Putamen (tissue), 1 donor: Measurements from ENCODE around the gene SLC12A8.

Source experiments
- DNase-seq: peaks from one replicate; pipeline ENCODE4 v3.0.0-alpha.2; 2016; ENCODE audit warnings: low spot score

SLC12A8 gene

DNA sequence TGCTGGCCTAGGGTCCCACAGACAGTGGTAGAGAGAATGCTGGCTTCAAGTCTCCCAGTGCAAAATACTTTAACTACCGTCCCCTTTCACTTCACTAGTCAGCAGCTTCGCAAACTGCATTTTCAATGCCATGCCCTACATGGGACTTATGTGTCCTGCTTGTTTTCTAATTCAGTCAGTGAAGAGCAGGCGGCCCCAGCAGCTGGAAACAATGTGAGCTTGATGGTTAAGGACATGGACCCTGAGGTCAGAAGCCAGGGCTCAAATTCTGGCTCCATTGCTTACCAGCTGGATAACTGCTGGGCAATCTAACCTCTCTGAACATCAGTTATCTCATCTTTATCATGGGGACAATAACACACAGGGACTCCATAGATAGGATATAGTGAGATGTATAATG is 58.4 kb downstream of the SLC12A8 start:
- no peak for DNase-seq

DNA sequence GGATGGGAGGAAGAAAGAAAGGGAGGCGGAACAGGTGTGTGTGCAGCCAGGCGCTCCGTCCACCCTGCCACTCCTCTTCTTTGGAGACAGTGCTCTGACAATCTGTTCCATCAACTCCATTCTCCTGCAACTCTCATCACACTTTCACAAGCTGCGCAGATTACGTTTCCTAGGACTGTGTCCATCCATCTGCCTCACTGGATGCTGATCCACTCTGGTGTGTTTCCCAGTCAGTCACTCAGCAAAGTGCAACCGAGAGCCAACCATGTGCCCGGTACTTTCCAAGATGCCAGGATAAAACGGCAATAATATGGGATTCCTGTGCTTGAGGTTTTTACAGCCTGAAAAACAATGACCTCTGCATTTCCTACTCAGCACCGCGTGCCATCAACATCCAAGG is 59.6 kb downstream of the SLC12A8 start:
- DNase-seq, result no peak

DNA sequence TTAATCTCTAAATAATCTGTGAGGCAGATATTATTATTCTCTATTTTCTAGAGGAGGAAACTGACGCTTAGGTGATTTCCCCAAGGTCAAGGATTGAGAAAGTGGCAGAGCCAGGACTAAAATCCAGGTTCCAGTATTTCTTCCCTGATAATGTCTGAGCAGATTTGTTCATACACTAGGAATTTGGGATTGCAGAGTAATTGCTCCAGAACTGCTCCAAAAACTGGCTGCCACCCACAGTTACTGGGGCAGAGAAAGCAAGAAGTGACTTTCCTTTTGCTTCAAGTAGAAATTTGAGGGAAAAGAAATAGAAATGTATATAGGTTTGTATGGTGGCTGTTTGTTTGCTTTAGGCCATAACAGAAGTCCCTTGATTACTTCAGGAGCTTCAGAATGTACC is 60.6 kb downstream of the SLC12A8 start:
- no peak for DNase-seq

DNA sequence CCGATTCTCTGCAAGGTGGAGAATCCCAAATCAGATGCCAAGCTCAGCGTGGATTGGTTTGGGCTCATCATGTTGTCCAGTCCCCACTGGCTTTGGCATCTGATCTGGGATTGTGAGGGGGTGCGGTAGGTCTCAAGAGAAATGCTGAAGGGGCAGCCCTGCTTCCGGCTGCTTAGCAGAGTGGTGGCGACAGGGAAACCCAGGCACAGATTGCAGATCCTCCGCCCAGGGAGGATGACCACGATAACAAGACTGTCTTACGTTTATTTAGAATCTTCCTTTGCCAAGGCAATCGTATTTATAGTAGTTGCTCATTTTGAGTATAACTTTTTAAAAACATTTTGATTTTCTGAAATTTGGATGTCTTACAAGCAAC is 61.1 kb downstream of the SLC12A8 start:
- no peak for DNase-seq

DNA sequence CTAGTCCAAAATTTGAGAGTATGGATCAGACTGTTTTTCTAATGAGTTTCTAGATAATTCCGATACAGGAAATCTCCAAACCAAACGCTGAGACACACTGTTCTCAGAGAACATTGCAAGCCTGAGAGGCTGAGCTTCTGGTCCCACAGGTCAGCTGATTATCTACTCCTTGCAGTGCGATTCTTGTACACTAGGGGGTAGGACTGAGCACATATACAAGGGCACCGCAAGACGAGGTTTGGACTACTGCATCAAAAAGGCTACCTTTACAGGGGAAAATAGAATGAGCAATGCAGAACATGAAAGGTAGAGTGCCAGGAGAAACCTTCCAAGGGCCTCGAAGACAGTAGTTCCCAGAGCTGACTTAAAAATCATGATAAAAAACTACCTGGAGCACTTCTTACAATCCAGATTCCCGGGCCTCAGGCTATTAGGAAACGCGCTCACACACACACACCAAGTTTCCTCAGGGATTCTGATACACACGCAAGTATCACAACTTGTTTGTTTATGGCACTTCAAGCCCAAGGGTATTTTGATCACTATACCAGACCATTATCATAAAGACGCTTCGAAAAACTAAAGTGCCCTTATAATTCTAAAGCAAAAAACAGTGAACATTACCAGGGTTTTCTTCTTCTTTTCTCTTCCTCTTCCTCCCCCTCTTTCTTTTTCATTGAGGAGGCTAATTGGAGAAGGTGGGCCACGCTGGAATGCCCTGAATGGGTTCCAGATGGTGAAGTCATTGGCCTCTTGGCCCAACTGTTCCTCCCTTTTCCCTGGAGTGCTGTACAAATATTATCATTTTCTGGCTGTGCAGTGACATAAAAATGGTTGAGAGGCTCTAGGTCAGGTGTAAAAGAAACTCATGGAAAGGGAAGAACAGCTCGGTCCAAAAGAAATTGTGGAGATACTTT is 61.8 kb downstream of the SLC12A8 start:
- DNase-seq, result no peak

DNA sequence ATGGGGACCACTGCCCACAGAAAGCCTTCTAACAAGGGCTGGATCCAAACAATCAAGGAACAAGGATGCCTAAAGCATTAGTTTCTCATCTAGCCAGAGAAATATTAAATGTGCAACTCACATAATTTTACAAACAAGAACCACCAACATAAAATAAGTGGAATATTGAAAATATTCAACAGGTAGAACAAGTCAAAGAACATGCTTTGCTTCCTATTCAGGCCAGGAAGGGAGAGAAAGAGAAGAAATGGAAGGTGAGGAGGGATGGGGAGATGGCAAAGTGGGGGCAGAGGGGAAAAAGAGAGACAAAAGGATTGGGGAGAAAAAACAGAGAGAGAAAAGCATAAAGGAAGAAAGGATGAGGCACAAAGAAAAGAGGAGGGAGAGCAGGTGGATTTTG is 63.1 kb downstream of the SLC12A8 start:
- no peak for DNase-seq

DNA sequence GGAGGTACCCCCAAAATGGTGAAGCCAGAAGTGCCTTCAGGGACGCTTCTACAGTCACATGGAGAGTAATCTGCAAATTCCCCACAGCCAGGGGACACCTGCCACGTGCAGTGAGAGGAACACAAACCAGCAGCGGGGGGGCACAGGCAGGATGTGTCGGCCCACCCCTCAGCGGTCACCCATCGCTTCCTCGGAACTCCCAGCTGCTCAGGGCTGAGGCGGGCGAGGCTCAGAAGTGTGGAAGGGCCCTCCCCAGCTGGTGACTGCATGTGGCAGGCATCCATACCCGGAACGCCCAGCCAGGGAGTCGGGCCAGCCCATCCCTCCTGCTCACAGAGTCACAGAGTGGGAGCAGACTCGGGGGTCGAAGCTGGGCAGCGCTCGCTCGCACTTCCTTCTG is 63.7 kb downstream of the SLC12A8 start:
- DNase-seq, result no peak

DNA sequence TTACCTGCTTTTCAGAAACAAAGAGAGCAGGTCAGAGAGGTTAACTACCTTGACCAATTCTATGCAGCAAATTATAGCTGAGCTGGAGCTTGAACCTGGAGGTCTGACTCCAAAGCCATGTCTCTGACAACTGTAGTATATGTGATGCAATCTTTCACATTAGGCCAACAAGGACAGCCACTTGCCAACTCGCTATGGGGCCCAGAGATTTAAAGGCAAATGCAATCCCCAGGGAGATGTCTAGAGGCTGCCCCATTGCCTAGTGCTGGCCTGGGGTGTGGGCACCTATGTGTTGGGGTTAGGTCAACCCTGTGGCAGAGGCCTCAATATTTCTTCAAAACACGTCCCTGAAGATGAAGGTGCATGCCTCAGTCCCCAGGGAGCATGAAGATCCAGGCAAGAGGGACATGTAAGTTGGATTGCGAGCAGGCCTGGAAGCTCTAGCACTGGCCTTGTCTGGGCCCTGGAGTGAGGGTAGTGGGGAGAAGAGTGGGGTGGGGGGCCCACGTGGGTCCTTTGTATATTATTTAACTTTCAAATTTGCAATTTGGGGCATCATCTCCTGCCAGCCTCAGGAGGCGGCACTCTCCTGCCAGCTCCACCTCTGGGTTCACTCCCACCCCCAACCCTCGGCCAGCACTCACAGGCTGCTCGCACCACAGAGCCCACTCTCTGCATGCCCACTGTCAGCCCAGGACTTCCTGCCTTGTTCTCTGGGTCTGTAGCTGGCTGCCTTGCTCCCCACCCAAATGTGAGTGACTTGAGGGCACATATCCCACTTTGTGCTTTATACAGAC is 64.3 kb downstream of the SLC12A8 start:
- DNase-seq, result no peak

DNA sequence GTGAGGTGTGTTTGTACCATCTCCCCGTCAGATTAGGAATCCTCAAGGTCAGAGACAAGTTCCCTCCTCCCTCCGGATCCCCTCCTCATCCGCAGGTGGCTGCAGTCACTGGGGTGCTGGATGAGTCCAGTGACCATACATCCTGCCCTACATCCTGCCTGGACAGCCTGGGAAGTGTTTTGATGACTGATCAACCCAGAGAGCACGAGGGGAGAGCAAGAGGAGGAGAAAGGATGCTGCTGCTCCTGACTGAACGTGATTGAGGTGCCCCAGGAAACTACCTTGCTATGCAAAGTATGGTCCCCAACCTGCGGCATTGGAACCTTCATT is 65.1 kb downstream of the SLC12A8 start:
- DNase-seq, result no peak

DNA sequence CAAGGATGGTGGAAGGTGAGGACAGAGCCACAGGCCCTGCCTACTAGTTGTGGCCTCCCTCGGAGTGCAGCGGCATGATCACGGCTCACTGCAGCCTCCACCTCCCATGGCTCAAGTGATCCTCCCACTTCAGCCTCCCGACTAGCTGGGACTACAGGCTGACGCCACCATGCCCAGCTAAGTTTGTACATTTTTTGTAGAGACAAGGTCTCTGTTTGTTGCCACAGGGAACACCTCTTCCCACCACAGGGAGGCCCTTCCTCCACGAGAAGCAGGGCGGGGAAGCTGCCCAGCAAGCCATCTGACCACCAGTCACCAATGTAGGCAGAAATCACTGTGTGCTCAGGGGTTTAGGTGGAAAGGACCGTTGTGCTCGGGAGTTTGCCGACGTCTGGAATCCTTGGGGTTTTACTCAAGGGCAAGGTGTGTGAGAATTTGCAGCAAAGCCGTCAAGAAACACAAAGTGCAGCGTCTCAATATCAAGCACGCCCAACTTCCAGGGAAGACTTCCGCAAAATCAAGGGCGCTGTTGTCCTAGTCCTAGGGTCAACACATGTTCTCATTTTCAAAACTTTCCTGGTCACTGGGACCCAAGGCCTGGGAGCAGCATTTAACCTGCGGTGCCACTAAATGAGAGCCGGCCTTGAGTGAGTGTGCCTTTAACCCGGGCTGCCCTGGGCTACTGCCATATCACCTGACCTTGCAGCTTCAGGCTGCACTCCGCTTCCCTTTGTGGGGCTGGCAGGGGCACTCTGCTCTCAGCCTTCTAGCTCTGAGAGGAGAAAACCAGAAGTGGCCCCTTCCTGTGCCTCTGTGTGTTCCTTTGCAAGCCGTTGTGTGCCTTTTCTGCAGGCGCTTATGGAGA is 65.7 kb downstream of the SLC12A8 start:
- DNase-seq, result no peak

DNA sequence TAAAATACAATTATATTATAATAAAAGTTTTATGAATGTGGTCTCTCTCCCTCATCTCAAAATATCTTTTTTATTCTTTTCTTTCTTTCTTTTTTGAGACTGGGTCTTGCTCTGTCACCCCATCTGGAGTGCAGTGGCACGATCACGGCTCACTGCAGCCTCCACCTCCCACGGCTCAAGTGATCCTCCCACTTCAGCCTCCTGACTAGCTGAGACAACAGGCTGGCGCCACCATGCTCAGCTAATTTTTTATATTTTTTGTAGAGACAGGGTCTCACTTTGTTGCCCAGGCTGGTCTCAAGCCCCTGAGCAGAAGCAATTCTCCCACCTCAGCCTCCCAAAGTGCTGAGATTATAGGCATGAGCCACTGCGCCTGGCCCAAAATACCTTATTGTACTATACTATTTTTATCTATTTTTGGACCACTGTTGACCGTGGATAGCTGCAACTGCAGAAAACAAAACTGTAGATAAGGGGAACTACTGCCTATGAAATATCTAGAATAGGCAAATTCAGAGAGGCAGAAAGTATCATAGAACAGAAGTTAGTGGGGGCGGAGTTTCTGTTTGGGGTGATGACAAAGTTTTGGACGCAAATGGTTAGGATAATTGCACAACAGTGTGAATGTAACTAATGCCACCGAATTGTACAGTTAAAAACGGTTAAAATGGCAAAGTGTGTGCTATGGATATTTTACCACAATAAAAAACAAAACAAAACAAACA is 66.6 kb downstream of the SLC12A8 start:
- no peak for DNase-seq

DNA sequence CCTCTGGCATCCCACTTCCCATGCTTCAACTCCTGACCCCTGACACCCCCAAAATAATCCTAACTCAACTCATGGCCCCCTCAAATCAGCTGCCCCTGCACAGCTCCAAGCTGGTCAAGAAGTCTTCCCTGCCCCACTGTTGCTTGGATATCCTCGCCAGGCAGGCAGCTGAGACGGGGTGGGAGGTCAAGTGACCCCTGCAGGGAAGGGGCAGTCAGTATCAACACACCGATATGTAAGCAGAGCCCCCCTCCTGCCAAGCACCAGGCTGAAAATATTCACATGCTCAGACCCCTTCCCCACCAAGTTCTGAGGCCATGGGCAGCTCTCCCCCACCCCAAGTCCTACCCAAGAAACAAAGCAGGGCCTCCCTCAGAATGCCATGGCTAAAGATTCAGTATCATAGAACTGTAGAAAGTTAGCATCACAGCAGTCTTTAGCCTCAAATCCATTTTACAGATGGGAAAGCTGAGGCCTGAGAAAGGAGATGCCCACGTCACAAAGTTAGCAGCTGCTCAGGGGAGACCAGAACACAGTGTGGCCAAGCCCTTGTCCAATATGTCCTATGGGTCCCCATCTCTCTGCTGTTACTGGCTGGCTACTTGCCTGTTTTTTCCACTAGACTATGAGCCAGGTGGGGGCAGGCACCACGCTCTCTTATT is 67.8 kb downstream of the SLC12A8 start:
- DNase-seq, result no peak

DNA sequence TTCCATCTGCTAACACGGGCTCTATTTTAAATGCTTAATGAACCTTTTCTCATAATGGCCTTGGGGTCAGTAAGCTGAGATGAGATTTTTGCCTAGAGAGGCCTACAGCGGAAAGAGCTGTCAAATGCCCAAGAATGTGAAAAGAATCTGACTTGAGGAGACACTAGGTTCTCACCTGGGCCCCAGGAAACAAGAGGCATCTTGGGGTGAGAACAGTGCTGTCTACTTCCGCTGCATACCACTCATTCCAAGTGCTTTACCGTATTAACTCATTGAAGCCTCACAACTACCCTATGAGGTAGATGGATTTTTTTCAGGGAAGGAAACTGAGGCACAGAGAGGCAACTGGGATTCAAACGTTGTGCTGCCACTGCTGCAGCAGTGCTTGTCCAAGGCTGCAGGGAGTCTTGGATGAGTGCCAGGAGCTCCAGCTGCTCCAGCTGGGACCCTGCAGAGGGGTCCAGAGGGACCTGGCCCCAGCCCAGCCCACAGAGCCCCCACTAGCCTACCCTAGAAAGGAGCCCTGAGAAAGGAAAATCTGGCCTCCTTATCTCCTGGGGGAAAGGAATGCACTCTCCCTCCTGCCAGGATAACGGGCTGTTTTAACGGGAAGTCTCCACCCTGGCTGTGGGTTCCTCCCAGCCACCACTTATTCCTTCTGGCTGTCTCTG is 68.4 kb downstream of the SLC12A8 start:
- no peak for DNase-seq

DNA sequence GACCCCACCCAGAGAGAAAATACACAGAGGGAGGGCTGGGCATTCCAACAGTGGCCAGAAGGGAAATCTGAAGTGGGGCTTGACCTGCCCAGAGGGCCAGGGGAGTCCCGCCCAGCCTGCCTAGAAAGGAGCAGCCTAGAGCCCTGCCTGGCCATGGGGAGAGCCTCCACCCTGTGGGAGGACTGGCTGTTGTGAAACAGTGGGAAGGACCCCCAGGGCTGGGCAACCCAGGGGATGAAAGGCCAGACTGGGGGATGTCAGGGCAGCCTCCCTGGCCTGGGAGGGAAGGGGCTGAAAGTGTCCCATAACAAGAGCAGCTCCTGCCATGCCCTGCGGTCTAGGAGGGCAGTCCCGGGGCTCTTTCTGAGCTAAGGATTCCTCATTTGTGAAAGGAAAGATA is 69.0 kb downstream of the SLC12A8 start:
- DNase-seq, result no peak

DNA sequence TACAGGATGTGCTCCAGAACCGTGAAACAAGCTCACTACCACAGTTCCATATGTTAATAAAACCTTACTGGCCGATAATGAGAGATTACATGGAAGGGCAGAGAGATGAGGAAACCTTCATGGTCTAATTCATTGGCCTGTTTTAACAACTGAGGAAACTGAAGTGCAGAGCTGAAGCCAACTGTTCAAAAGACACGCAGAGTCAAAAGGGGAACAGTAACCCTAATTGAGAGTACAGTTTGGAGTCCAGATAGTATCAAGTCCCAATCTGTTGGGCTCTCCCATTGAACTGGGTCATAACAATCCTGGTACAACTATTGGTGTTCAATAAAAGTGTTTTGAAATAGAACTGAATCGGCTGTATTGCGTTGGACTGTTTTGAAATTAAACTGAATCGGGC is 69.6 kb downstream of the SLC12A8 start:
- no peak for DNase-seq

DNA sequence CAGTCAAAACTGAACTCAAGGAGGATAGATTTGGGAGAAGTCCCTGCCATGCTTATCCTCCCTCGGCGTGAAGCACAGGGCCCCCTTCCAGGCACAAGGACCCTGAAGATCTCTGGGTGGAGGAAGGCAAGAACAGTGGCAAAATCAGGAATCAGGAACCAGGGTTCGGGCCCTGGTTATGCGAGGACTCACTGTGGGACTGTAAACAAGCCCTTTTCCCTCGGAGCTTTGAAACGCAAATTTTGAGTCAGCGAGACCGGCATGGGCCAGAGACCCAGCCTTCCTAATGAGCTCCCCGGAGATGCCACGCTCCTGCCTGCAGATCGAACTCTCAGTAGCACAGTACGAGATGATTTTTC is 70.1 kb downstream of the SLC12A8 start:
- no peak for DNase-seq

DNA sequence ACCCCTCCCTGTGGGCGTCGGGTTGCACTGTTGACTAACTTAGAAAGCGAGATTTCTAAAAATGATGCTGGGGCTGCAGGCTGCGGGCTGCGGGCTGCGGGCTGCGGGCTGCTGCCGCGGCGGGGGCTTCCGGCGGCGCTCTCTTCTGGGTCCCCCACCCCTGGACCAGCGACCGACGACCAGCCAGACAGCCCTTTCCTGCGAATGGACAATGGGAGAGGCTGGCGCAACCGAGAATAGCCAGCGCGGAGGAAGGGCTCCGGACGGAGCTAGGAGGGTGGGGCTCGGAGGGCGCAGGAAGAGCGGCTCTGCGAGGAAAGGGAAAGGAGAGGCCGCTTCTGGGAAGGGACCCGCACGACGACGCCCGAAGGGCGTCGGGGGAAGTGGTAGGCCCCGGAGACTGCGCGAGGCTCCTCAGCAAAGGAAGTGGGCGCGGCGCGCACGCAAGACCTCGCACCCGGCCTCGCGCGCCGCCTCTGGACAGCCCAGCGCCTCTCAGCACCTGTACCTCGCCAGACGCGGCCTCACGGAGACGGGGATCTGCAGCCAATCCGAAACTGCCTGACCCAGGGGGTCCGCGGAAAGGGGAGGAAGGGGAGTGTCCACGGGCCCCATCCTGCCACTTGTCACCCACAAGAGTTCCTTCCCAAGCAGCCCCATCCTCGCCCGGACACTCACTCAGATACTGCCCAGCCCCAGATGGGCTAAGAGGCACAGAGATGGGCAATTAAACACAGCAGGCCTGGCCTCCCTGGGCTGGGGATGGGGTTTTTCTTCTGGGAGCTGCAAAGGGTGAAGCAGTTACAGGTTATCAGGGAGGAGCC is 70.7 kb downstream of the SLC12A8 start:
- no peak for DNase-seq

DNA sequence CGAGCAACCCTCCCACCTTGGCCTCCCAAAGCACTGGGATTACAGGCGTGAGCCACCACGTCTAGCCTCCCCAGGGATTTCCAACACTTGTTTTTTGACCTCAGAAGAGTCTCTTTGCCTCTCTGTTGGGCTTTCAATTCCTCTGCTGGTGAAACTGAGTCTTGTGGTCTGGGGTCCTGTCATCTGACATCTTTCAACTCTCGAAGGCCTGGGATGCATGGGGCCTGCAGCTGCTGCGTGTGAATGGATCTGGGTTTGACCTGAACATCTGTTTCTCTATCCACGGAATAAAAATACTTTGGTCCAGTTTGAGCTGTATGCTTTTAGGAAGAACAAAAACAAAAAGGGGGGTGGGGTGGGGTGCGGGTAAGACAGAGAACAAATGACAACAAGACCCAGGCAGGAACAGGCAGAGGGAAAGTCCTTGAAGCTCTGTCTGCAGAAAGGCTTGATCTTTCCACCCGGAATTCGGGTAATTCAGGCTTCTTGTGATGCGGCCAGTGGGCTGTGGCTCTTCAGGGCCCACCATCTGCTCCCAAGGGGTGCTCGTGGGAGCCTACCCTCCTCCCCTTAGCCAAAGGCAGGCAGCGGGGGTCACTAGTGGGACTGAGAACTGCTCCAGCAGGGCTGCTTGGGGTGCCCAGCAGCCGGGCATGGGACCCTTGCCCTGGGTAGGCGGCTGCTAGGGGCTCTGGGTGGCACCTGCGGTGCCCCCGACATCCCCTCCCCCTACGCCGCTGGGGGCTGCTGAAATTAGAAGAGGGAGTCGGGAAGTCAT is 71.5 kb downstream of the SLC12A8 start:
- DNase-seq, result no peak
